Fibroblast of lung (primary cell): ENCODE data around the gene OAT.

Experiments used
- CTCF ChIP-seq, 2 donors: IDR thresholded peaks in 1 of 2; conservative IDR thresholded peaks in 1 of 2; 1 replicate in 1 of 2; 2 replicates in 1 of 2; pipeline ENCODE4 v1.5.1; 2011 to 2012; ENCODE audit warnings: low read length in 2 of 2, control low read depth in 1 of 2, inconsistent platforms in 1 of 2, low read depth in 1 of 2, mild to moderate bottlenecking in 1 of 2
- EZH2 ChIP-seq: IDR thresholded peaks from 2 replicates; pipeline ENCODE4 v1.5.1; 2012; ENCODE audit warnings: low read length, control low read depth, mild to moderate bottlenecking; ENCODE audit errors: missing control alignments

GRCh38 chr10:124453960-124454610 is 35.4 kb upstream of the OAT start:
- TF ChIP-seq CTCF (conservative IDR thresholded peaks at IDR 0.05 in 1 of 2, IDR thresholded peaks at IDR 0.05 in 1 of 2; ENCODE audit: low read depth in 1 of 2, low read length in 2 of 2) (no peak), EZH2 (no peak)
